Neuron (in vitro differentiated cells): Measurements from ENCODE around the gene SNRPB.
"Not testable (repeated sequence)": the region's sequence is repeated elsewhere in the genome, so short reads cannot be mapped to it uniquely, and the experiment has no call there.

ENCODE experiments used
- H2AFZ ChIP-seq: one replicate; pipeline ENCODE4 v1.6.1; 2013; ENCODE audit warnings: low read depth, mild to moderate bottlenecking, inconsistent platforms, low read length, moderate library complexity
- H3K27me3 ChIP-seq: one replicate; pipeline ENCODE4 v1.6.1; 2013; ENCODE audit warnings: low read length; ENCODE audit not compliant: insufficient read depth
- H3K36me3 ChIP-seq: one replicate; pipeline ENCODE4 v1.6.1; 2013; ENCODE audit warnings: low read length; ENCODE audit not compliant: insufficient read depth
- H3K4me1 ChIP-seq: one replicate; pipeline ENCODE4 v1.6.1; 2013; ENCODE audit warnings: low read length; ENCODE audit not compliant: insufficient read depth
- H3K4me3 ChIP-seq: 2 replicates; pipeline ENCODE4 v1.5.1; 2013; ENCODE audit warnings: mild to moderate bottlenecking, low read length, moderate library complexity
- H3K9me3 ChIP-seq: one replicate; pipeline ENCODE4 v1.6.1; 2013; ENCODE audit warnings: low read length

SNRPB gene

GRCh38 chr20:2470423-2471193, at the start of gene SNRPB:
Gene SNRPB, minus strand, starts transcription at chr20:2470789. Its CDS starts 99 bp downstream, at chr20:2470690.
- peak within 1 kb of the TSS; percentile 84 for H3K4me3 ChIP-seq
- peaks cover 31% of the 10 kb centered on the region for H3K36me3 ChIP-seq
- H2AFZ ChIP-seq = peak within 1 kb of the TSS; percentile 75
- no peaks in the 10 kb centered on the region for H3K9me3 ChIP-seq
- peaks cover 12% of the 10 kb centered on the region for H3K4me1 ChIP-seq
- H3K27me3 ChIP-seq = no peaks in the 10 kb centered on the region

GRCh38 chr20:2519115-2519809, 48.7 kb upstream of the SNRPB start:
- Histone ChIP-seq H3K4me3 (no peak overlapping the region), H2AFZ (no peak overlapping the region), H3K9me3 (no peaks in the 10 kb centered on the region), H3K27me3 (no peaks in the 10 kb centered on the region), H3K4me1 (peaks cover 3% of the 10 kb centered on the region), H3K36me3 (no peaks in the 10 kb centered on the region)

- Histone ChIP-seq H3K9me3 (no peaks in the 10 kb centered on the region), H3K36me3 (no peaks in the 10 kb centered on the region), H2AFZ (no peak overlapping the region), H3K4me3 (no peak overlapping the region), H3K4me1 (no peaks in the 10 kb centered on the region), H3K27me3 (no peaks in the 10 kb centered on the region)
These were observed 48.0 kb upstream of the SNRPB start for GRCh38 chr20:2518558-2518957.

GRCh38 chr20:2518096-2518495, 47.5 kb upstream of the SNRPB start:
- Histone ChIP-seq H3K4me1 (no peaks in the 10 kb centered on the region), H2AFZ (no peak overlapping the region), H3K4me3 (no peak overlapping the region), H3K36me3 (no peaks in the 10 kb centered on the region), H3K9me3 (no peaks in the 10 kb centered on the region), H3K27me3 (no peaks in the 10 kb centered on the region)

GRCh38 chr20:2516399-2516798, 45.8 kb upstream of the SNRPB start:
- no peaks in the 10 kb centered on the region for H3K36me3 ChIP-seq
- no peak overlapping the region for H3K4me3 ChIP-seq
- H3K4me1 ChIP-seq = no peaks in the 10 kb centered on the region
- no peak overlapping the region for H2AFZ ChIP-seq
- no peaks in the 10 kb centered on the region for H3K9me3 ChIP-seq
- no peaks in the 10 kb centered on the region for H3K27me3 ChIP-seq

GRCh38 chr20:2515203-2515602, 44.6 kb upstream of the SNRPB start:
- no peaks in the 10 kb centered on the region for H3K27me3 ChIP-seq

GRCh38 chr20:2509794-2510193, 39.2 kb upstream of the SNRPB start:
- H3K4me3 ChIP-seq = peak overlapping the region; percentile 59
- H3K27me3 ChIP-seq = no peaks in the 10 kb centered on the region
- no peaks in the 10 kb centered on the region for H3K36me3 ChIP-seq
- H3K9me3 ChIP-seq = no peaks in the 10 kb centered on the region
- no peak overlapping the region for H2AFZ ChIP-seq
- H3K4me1 ChIP-seq = peaks cover 6% of the 10 kb centered on the region

More at GRCh38 chr20:2515203-2515602, 44.6 kb upstream of the SNRPB start:
- Histone ChIP-seq H3K9me3 (no peaks in the 10 kb centered on the region), H3K4me3 (no peak overlapping the region), H2AFZ (no peak overlapping the region), H3K36me3 (no peaks in the 10 kb centered on the region), H3K4me1 (no peaks in the 10 kb centered on the region)

- Histone ChIP-seq H2AFZ (peak overlapping the region; percentile 67), H3K4me3 (peak overlapping the region; percentile 59), H3K36me3 (no peaks in the 10 kb centered on the region), H3K9me3 (no peaks in the 10 kb centered on the region), H3K27me3 (no peaks in the 10 kb centered on the region), H3K4me1 (peaks cover 6% of the 10 kb centered on the region)
These were observed 38.8 kb upstream of the SNRPB start for GRCh38 chr20:2509468-2509781.

GRCh38 chr20:2508631-2509467, 38.3 kb upstream of the SNRPB start, which contains the start of gene ZNF343:
Gene ZNF343, minus strand, starts transcription at chr20:2508915. Its CDS starts 15,020 bp downstream, at chr20:2493895.
- Histone ChIP-seq H3K4me1 (peaks cover 6% of the 10 kb centered on the region), H3K4me3 (peak within 1 kb of the TSS; percentile 59), H3K36me3 (no peaks in the 10 kb centered on the region), H3K27me3 (no peaks in the 10 kb centered on the region), H2AFZ (peak within 1 kb of the TSS; percentile 67), H3K9me3 (no peaks in the 10 kb centered on the region)

GRCh38 chr20:2507875-2508630, 37.5 kb upstream of the SNRPB start:
- Histone ChIP-seq H3K36me3 (no peaks in the 10 kb centered on the region), H3K4me3 (peak overlapping the region; percentile 59), H3K4me1 (peaks cover 6% of the 10 kb centered on the region), H3K9me3 (no peaks in the 10 kb centered on the region), H2AFZ (peak overlapping the region; percentile 67), H3K27me3 (no peaks in the 10 kb centered on the region)

GRCh38 chr20:2507464-2507863, 36.9 kb upstream of the SNRPB start:
- Histone ChIP-seq H3K4me1 (peaks cover 6% of the 10 kb centered on the region), H2AFZ (no peak overlapping the region), H3K4me3 (peak overlapping the region; percentile 59), H3K36me3 (no peaks in the 10 kb centered on the region), H3K9me3 (no peaks in the 10 kb centered on the region), H3K27me3 (no peaks in the 10 kb centered on the region)

GRCh38 chr20:2506426-2506825, 35.8 kb upstream of the SNRPB start:
- not testable (repeated sequence) for H2AFZ ChIP-seq, H3K4me1 ChIP-seq, H3K4me3 ChIP-seq, H3K9me3 ChIP-seq, H3K27me3 ChIP-seq, H3K36me3 ChIP-seq
